Tibial nerve (tissue), 4 donors: ENCODE results near the gene FRMPD1. TPM values are rescaled to one million over a fixed set of nuclear protein-coding genes. Genes with fewer than 3 reads are reported as not detected.

Experiments
- DNase-seq, 2 donors: peaks; one replicate each; pipeline ENCODE4 v3.0.0-alpha.2; 2019; ENCODE audit warnings: low spot score in 2 of 2
- H3K27ac ChIP-seq, 4 donors: fragments of 200-600 bp; sonication (generic) in 3 of 4; one replicate each; pipeline ENCODE4 v1.5.1; 2017 to 2019; ENCODE audit warnings: mild to moderate bottlenecking in 1 of 4
- H3K27me3 ChIP-seq, 2 donors: fragments of 200-600 bp; sonication (generic) in 1 of 2; one replicate each; pipeline versions ENCODE4 v1.5.1 to v1.6.0; 2017 to 2019
- H3K36me3 ChIP-seq, 3 donors: fragments of 200-600 bp; sonication (generic); one replicate each; pipeline ENCODE4 v1.5.1; 2018 to 2019
- H3K4me1 ChIP-seq, 4 donors: fragments of 200-600 bp; sonication (generic) in 3 of 4; one replicate each; pipeline ENCODE4 v1.5.1; 2017 to 2019
- H3K4me3 ChIP-seq, 4 donors: fragments of 200-600 bp; sonication (generic) in 3 of 4; one replicate each; pipeline ENCODE4 v1.5.1; 2017 to 2019; ENCODE audit warnings: mild to moderate bottlenecking in 1 of 4, moderate library complexity in 1 of 4
- H3K9me3 ChIP-seq, 4 donors: fragments of 200-600 bp; sonication (generic) in 3 of 4; one replicate each; pipeline ENCODE4 v1.5.1; 2017 to 2019
- CTCF ChIP-seq, 5 experiments: fragments of 200-600 bp in 3 of 5; fragments of 450-650 bp in 2 of 5; sonication (generic) in 3 of 5; IDR thresholded peaks; one replicate each; pipeline ENCODE4 v1.5.1; 2016 to 2019; ENCODE audit warnings: antibody characterized with exemption in 5 of 5, mild to moderate bottlenecking in 3 of 5, moderate library complexity in 2 of 5
- EP300 ChIP-seq, 2 donors: sonication (generic); formaldehyde crosslinking; IDR thresholded peaks; one replicate each; pipeline ENCODE4 v1.6.1; 2017; ENCODE audit warnings: antibody characterized with exemption in 2 of 2, mild to moderate bottlenecking in 1 of 2
- POLR2A ChIP-seq, 2 donors: fragments of 450-650 bp; IDR thresholded peaks; one replicate each; pipeline ENCODE4 v1.6.1; 2017; ENCODE audit warnings: antibody characterized with exemption in 2 of 2, mild to moderate bottlenecking in 2 of 2, moderate library complexity in 2 of 2
- WGBS, 2 donors: methylation state at CpG; one replicate each; pipeline ENCODE4 v1.1.5; 2018; 5-methylcytosine and 5-hydroxymethylcytosine counted together
- total RNA-seq, 4 donors: library from RNA; depleted of rRNA; stranded (reverse); fragments of >200 nt; gene quantifications; one replicate each; pipeline ENCODE4 v1.1.0, GENCODE V29; 2016

Gene FRMPD1
- total RNA-seq, 4 donors from 2014 or later: 0.30 to 1.6 (median 0.42) TPM; not detected in 1

DNA sequence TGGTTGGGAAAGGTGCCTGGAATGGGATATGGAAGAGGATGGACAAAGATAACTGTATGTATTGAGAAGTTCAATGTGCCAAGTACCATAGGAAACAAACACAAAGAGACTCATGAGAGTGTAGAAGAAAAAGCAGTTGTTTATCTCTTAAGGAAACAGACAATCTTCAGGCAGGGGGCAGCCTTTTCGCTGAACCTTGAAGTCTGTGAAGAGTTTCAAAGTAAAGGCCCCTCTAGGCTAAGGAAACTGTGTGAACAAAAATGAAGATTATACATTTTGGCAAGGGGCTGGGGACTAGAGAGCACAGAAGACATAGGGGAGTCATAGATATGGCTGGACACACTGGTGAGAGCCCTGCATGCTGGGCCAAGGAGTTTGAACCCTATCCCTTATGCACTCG is 27.5 kb upstream of the FRMPD1 start:
- 72 to 79% methylated on average over 2 of the region's 2 CpGs for WGBS, 2 donors
- no peak overlapping the region for H3K4me3 ChIP-seq
- no peaks in the 10 kb centered on the region for H3K4me1 ChIP-seq
- no peak for TF ChIP-seq POLR2A (IDR thresholded peaks at IDR 0.05)
- no peak for TF ChIP-seq EP300 (IDR thresholded peaks at IDR 0.05)
- no peak for TF ChIP-seq CTCF (IDR thresholded peaks at IDR 0.05)
- H3K27me3 ChIP-seq: no peaks in the 10 kb centered on the region
- no peaks in the 10 kb centered on the region for H3K9me3 ChIP-seq
- H3K27ac ChIP-seq: no peak overlapping the region
- no peaks in the 10 kb centered on the region for H3K36me3 ChIP-seq
- no peak for DNase-seq

DNA sequence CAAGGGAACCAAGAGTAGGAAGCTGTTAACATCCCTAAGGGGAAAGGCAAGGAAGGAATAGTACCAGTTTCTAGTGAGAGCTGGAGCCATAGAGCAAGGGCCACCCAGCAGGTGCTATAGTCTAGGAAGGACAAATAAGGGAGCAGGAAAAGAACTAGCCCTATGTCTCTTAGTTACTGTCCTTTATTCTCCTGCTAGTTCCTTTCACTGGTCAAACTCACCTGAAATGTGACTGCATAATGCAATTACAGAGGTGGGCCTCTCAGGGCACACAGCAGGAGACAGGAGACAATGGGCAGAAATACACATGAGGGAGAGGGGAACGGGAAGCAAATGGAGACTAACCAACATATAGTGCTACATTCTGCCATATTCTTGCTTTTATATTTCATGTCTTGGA is 26.7 kb upstream of the FRMPD1 start:
- TF ChIP-seq CTCF (IDR thresholded peaks at IDR 0.05) (no peak), POLR2A (IDR thresholded peaks at IDR 0.05) (no peak), EP300 (IDR thresholded peaks at IDR 0.05) (no peak)
- no peaks in the 10 kb centered on the region for H3K9me3 ChIP-seq
- WGBS, 2 donors: 70 to 86% methylated on average over 1 of the region's 1 CpG
- H3K4me1 ChIP-seq: no peaks in the 10 kb centered on the region
- no peak overlapping the region for H3K4me3 ChIP-seq
- no peaks in the 10 kb centered on the region for H3K27me3 ChIP-seq
- no peak overlapping the region for H3K27ac ChIP-seq
- no peak for DNase-seq
- no peaks in the 10 kb centered on the region for H3K36me3 ChIP-seq

- TF ChIP-seq POLR2A (IDR thresholded peaks at IDR 0.05) (no peak), CTCF (IDR thresholded peaks at IDR 0.05) (no peak), EP300 (IDR thresholded peaks at IDR 0.05) (no peak)
- Histone ChIP-seq H3K9me3 (no peaks in the 10 kb centered on the region), H3K4me1 (no peaks in the 10 kb centered on the region), H3K36me3 (no peaks in the 10 kb centered on the region), H3K27me3 (no peaks in the 10 kb centered on the region), H3K27ac (no peak overlapping the region), H3K4me3 (no peak overlapping the region)
- DNase-seq: no peak
- WGBS, 2 donors: 55 to 59% methylated on average over 5 of the region's 5 CpGs
Measured at GRCh38 chr9:37625036-37625757, 25.6 kb upstream of the FRMPD1 start.

DNA sequence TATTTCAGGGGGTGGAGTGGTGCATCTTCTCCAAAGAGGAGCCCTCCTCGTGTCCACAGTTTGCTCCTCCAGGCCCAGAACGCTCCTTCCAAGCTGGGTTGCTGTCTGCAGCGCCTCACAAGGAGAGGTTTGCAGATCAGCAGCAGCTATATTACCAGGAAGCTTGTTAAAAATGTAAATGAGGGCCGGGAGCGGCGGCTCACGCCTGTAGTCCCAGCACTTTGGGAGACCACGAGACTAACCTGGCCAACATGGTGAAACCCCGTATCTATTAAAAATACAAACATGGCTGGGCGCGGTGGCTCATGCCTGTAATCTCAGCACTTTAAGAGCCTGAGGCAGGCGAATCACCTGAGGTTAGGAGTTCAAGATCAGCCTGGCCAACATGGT is 25.0 kb upstream of the FRMPD1 start:
- H3K36me3 ChIP-seq: no peaks in the 10 kb centered on the region
- H3K4me1 ChIP-seq: no peaks in the 10 kb centered on the region
- no peaks in the 10 kb centered on the region for H3K9me3 ChIP-seq
- H3K27me3 ChIP-seq: no peaks in the 10 kb centered on the region
- DNase-seq: no peak
- WGBS, 2 donors: 80 to 86% methylated on average over 12 of the region's 12 CpGs
- TF ChIP-seq POLR2A (IDR thresholded peaks at IDR 0.05): no peak
- TF ChIP-seq EP300 (IDR thresholded peaks at IDR 0.05): no peak
- no peak for TF ChIP-seq CTCF (IDR thresholded peaks at IDR 0.05)
- no peak overlapping the region for H3K4me3 ChIP-seq
- no peak overlapping the region for H3K27ac ChIP-seq

GRCh38 chr9:37626708-37627292 is 24.0 kb upstream of the FRMPD1 start:
- no peak overlapping the region for H3K4me3 ChIP-seq
- no peak for DNase-seq
- no peak overlapping the region for H3K27ac ChIP-seq
- TF ChIP-seq POLR2A (IDR thresholded peaks at IDR 0.05) (no peak), EP300 (IDR thresholded peaks at IDR 0.05) (no peak), CTCF (IDR thresholded peaks at IDR 0.05) (no peak)
- WGBS, 2 donors: 30 to 37% methylated on average over 5 of the region's 5 CpGs
- H3K9me3 ChIP-seq: no peaks in the 10 kb centered on the region
- H3K36me3 ChIP-seq: no peaks in the 10 kb centered on the region
- H3K27me3 ChIP-seq: no peaks in the 10 kb centered on the region
- no peaks in the 10 kb centered on the region for H3K4me1 ChIP-seq
